Activated CD8-positive, alpha-beta T cell treated with anti-CD3 and anti-CD28 coated beads for 36 hours (primary cell): ENCODE results near the gene CAMTA1. TPM values are rescaled to one million over a fixed set of nuclear protein-coding genes. Genes with fewer than 3 reads are reported as not detected.

Experiments
- ATAC-seq: fragments of 200-7000 bp; cut with Tn5 transposase; one replicate; pipeline ENCODE4 v1.10.0; 2021; ENCODE audit warnings: mild to moderate bottlenecking, moderate library complexity
- CTCF ChIA-PET: fragments of 350-600 bp; sonication (Branson Sonifier 250); formaldehyde crosslinking; loops from one replicate; lab custom pipeline; 2021; ENCODE audit warnings: antibody characterized with exemption; lab: Charles Lee
- POLR2A ChIA-PET: fragments of 350-600 bp; sonication (Branson Sonifier 250); formaldehyde crosslinking; loops from one replicate; lab custom pipeline; 2021; ENCODE audit warnings: antibody characterized with exemption; lab: Charles Lee
- DNase-seq: peaks from one replicate; pipeline ENCODE4 v3.0.0-alpha.2; 2020
- H3K27ac Mint-ChIP-seq: one replicate; pipeline ENCODE4 v1.8.0; 2021; ENCODE audit warnings: mild to moderate bottlenecking, mixed read lengths
- H3K27me3 Mint-ChIP-seq: one replicate; pipeline ENCODE4 v1.8.0; 2021; ENCODE audit warnings: mixed read lengths
- H3K36me3 Mint-ChIP-seq: one replicate; pipeline ENCODE4 v1.8.0; 2021; ENCODE audit warnings: low read depth, mixed read lengths
- H3K4me1 Mint-ChIP-seq: one replicate; pipeline ENCODE4 v1.8.0; 2021; ENCODE audit warnings: low read depth, mixed read lengths
- H3K4me3 Mint-ChIP-seq: one replicate; pipeline ENCODE4 v1.8.0; 2021; ENCODE audit warnings: mild to moderate bottlenecking, moderate library complexity, mixed read lengths
- H3K9me3 Mint-ChIP-seq: one replicate; pipeline ENCODE4 v1.8.0; 2021; ENCODE audit warnings: mixed read lengths
- intact Hi-C: fragments of 100-400 bp; cut with micrococcal nuclease; formaldehyde crosslinking; loops from one replicate; pipeline ENCODE4 v1.10.0; 2022
- total RNA-seq, 2 experiments: library from RNA; stranded (reverse); gene quantifications; one replicate each; pipeline ENCODE4 v1.2.3, GENCODE V29; 2021
- TF ChIP-seq, protein P1 (sequence below): fragments of 200-600 bp; IDR thresholded peaks from one replicate; pipeline ENCODE4 v1.8.0; 2022; ENCODE audit warnings: antibody characterized with exemption, mild to moderate bottlenecking

Gene CAMTA1
- total RNA-seq, 2 experiments from 2014 or later = 67.7 to 70.9 TPM

DNA sequence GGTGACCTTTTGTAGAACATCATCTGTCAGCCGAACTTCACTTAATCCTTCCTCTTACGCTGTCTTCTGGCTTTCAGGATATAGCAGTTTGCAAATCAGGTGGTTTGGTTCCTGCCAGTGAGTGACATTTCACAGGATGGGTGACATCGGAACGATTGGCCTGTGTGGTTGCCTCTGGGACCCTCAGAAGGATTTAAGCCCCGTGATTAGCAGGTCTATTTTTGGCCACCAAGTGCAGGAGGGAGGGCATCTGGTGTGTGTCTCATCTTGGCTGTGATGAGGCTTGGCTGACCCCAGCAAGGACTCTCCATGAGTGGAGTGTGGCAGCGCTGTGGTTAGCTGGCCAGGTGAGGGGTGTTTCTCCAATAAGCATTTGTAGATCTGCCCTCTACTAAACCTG, 578.2 kb downstream of the CAMTA1 start:
- ATAC-seq (no peak), DNase-seq (no peak)
- TF ChIP-seq, protein P1, sequence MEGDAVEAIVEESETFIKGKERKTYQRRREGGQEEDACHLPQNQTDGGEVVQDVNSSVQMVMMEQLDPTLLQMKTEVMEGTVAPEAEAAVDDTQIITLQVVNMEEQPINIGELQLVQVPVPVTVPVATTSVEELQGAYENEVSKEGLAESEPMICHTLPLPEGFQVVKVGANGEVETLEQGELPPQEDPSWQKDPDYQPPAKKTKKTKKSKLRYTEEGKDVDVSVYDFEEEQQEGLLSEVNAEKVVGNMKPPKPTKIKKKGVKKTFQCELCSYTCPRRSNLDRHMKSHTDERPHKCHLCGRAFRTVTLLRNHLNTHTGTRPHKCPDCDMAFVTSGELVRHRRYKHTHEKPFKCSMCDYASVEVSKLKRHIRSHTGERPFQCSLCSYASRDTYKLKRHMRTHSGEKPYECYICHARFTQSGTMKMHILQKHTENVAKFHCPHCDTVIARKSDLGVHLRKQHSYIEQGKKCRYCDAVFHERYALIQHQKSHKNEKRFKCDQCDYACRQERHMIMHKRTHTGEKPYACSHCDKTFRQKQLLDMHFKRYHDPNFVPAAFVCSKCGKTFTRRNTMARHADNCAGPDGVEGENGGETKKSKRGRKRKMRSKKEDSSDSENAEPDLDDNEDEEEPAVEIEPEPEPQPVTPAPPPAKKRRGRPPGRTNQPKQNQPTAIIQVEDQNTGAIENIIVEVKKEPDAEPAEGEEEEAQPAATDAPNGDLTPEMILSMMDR = no peak
- Mint-ChIP-seq H3K4me1 (no peaks in the 10 kb centered on the region), H3K36me3 (no peaks in the 10 kb centered on the region), H3K27ac (no peak overlapping the region), H3K27me3 (no peaks in the 10 kb centered on the region), H3K9me3 (no peaks in the 10 kb centered on the region), H3K4me3 (no peak overlapping the region)
- intact Hi-C loops = no loop called here
- ChIA-PET POLR2A (no interaction called here), CTCF (no interaction called here)

DNA sequence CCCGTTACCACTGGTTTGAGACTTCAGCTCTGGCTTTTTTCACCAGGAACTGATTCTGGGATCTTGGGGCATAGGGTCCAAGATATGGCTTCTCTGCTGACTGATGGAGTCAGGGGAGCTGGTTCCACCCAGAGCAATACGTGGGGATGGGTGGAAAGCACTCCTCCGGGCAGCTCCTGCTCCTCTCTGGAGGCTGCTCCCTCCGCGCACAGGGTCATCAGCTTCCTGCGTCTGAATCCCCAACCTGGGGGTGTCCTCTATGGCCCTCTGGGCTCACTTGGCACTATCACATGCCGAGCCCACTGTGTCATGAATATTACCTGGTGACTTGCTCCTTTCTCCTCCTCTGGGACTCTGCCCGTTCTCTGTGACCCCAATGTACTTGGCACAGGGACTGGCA, 580.5 kb downstream of the CAMTA1 start:
- no peaks in the 10 kb centered on the region for H3K9me3 Mint-ChIP-seq
- H3K27ac Mint-ChIP-seq = no peak overlapping the region
- no peaks in the 10 kb centered on the region for H3K27me3 Mint-ChIP-seq
- ChIA-PET POLR2A (no interaction called here), CTCF (no interaction called here)
- TF ChIP-seq, protein P1 = no peak
- H3K4me3 Mint-ChIP-seq = no peak overlapping the region
- H3K4me1 Mint-ChIP-seq = no peaks in the 10 kb centered on the region
- no peaks in the 10 kb centered on the region for H3K36me3 Mint-ChIP-seq
- ATAC-seq (no peak), DNase-seq (no peak)
- intact Hi-C loops = no loop called here

DNA sequence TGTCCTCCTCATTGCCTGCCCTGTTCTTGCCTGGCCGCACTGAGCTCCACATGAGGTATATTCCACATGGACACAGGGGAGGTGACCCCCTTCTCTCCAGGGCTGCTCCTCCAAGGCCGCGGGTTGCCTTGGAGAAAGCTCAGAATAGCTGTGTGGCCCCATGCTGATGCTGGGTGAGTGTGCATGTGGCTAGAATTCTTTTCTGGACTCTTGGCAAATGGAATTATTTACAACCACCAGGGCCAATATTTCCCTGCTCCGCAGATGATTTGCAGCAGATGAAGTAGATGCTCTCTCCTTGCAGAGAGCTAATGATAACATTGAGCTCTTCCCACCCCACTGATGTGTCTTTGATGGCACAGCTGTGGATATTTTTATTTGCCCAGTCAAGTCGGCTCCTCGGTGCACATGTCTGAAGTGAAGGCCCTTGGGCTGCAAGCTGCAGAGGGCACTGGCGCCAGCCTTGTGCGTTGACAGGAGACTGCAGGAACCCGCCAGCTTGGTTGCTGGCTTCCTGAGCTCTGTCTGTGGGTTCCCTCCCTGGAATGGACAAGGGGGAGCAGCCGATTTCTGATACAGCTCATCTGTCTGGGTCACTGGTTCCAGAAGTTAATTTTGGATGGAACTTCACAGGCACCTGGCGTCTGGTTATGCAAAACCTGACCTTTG, 581.2 kb downstream of the CAMTA1 start:
- H3K36me3 Mint-ChIP-seq = no peaks in the 10 kb centered on the region
- H3K4me3 Mint-ChIP-seq = no peak overlapping the region
- H3K9me3 Mint-ChIP-seq = no peaks in the 10 kb centered on the region
- POLR2A ChIA-PET = no interaction called here
- TF ChIP-seq, protein P1 = no peak
- H3K4me1 Mint-ChIP-seq = no peaks in the 10 kb centered on the region
- ATAC-seq (no peak), DNase-seq (no peak)
- H3K27ac Mint-ChIP-seq = no peak overlapping the region
- H3K27me3 Mint-ChIP-seq = no peaks in the 10 kb centered on the region
- intact Hi-C loops = no loop called here
- CTCF ChIA-PET = no interaction called here

DNA sequence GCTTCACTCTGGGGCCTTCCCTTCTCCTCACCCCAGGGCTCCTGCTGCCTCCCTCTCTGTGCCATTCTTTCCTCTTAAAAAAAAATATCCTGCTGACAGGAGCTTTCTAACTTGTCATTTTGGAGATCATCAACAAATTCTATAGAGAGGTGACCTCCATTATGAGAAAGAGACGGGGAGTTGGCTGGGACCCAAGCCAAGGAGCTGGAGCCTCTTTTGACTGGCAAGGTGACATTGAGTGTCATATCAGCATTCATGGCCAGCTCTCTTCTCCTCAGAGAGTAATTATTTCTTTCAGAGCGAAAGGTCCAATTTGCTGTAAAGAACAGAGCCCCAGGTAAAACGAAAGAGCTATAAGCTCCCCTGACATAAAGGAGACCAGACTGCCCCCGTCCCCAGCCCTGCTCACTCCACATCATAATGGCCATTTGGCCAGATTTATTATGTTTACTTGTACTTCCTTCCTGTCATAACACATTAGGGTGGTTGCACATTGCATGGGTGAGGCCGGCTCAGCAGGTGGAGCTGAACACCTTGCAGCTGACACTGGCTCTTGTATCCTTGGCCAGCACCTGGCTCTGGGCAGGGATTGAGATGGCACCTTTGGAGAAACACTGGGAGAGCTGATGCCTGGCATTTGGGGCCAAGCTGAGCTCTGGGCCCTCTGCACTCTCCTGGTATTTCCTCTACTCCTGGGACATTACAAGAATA, 581.9 kb downstream of the CAMTA1 start:
- no peaks in the 10 kb centered on the region for H3K9me3 Mint-ChIP-seq
- ATAC-seq = no peak
- H3K4me3 Mint-ChIP-seq = no peak overlapping the region
- H3K27ac Mint-ChIP-seq = no peak overlapping the region
- H3K27me3 Mint-ChIP-seq = no peaks in the 10 kb centered on the region
- DNase-seq = no peak
- H3K36me3 Mint-ChIP-seq = no peaks in the 10 kb centered on the region
- ChIA-PET POLR2A (no interaction called here), CTCF (no interaction called here)
- intact Hi-C loops = no loop called here
- no peaks in the 10 kb centered on the region for H3K4me1 Mint-ChIP-seq
- TF ChIP-seq, protein P1 = no peak

DNA sequence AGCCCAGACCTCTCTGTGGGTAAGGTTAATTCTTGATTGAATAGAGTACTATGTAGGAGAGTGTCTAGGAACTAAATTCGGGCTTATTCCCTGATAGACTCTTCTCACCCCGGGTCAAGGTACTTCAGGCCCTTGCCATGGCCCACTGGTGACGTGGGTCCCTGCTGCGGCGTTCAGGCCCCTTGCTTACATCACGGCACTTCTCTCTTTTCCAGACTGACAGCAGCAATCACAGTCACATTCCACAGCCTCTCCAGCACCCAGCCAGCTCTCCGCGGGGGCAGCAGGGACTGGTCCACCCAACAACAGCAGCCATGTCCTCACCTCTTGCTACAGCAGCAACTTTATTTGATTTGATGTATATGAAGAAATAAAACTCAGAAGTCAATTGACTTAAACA, 584.6 kb downstream of the CAMTA1 start:
- DNase-seq = no peak
- no peak for ATAC-seq
- H3K9me3 Mint-ChIP-seq = no peaks in the 10 kb centered on the region
- TF ChIP-seq, protein P1 = no peak
- no peaks in the 10 kb centered on the region for H3K4me1 Mint-ChIP-seq
- no peaks in the 10 kb centered on the region for H3K27me3 Mint-ChIP-seq
- H3K36me3 Mint-ChIP-seq = no peaks in the 10 kb centered on the region
- ChIA-PET CTCF (no interaction called here), POLR2A (no interaction called here)
- intact Hi-C loops = no loop called here
- no peak overlapping the region for H3K4me3 Mint-ChIP-seq
- H3K27ac Mint-ChIP-seq = no peak overlapping the region
